GM12878 (cell line): ENCODE measurements around the gene EIF1. TPM values are rescaled to one million over a fixed set of nuclear protein-coding genes. Genes with fewer than 3 reads are reported as not detected.

Source experiments
- ATAC-seq: fragments of 200-7000 bp; cut with Tn5 transposase; 3 replicates; pipeline ENCODE4 v1.9.1; 2020; ENCODE audit warnings: mild to moderate bottlenecking, moderate library complexity
- BruUV-seq: library from RNA; stranded (reverse); fragments of 400-500 nt; replicated peaks from 2 replicates; lab custom pipeline; 2021; lab: Mats Ljungman, UMichigan
- CTCF ChIA-PET: fragments of 300-600 bp; sonication (Branson Sonifier 250); formaldehyde crosslinking; extraction: SDS; loops from one replicate; lab custom pipeline; 2021; ENCODE audit warnings: inconsistent platforms; lab: Yijun Ruan, JAX
- POLR2A ChIA-PET: fragments of 350-600 bp; formaldehyde crosslinking; extraction: SDS; loops from one replicate; lab custom pipeline; 2021; ENCODE audit warnings: inconsistent platforms; lab: Charles Lee
- RAD21 ChIA-PET: fragments of 300-600 bp; sonication (Branson Sonifier 250); formaldehyde crosslinking; loops from one replicate; lab custom pipeline; 2023; ENCODE audit warnings: antibody characterized with exemption; ENCODE audit not compliant: unreplicated experiment; lab: Charles Lee
- SMC1A ChIA-PET: fragments of 300-600 bp; sonication (Branson Sonifier 250); formaldehyde crosslinking; loops from one replicate; lab custom pipeline; 2023; ENCODE audit not compliant: unreplicated experiment, uncharacterized antibody; lab: Charles Lee
- DNase-seq: peaks from one replicate; pipeline ENCODE4 v3.0.0-alpha.2; 2011; ENCODE audit warnings: low read depth, low spot score
- FAIRE-seq: peaks from 3 replicates; lab custom pipeline; 2011; peaks lifted over from hg19 to GRCh38; lab: Jason Lieb, UNC
- H2AFZ ChIP-seq: 2 replicates; pipeline ENCODE4 v1.6.0; 2011; ENCODE audit warnings: low read depth, low read length, control low read depth; ENCODE audit not compliant: control insufficient read depth
- H3K27ac ChIP-seq: 2 replicates; pipeline ENCODE4 v1.5.1; 2011; ENCODE audit warnings: control low read depth; ENCODE audit not compliant: control insufficient read depth, insufficient read depth
- H3K27me3 ChIP-seq, 2 experiments: replicated peaks in 1 of 2; 2 replicates each; pipeline versions ENCODE4 v1.6.0 to v1.6.1; 2011; ENCODE audit warnings: low read length in 1 of 2; ENCODE audit not compliant: control insufficient read depth in 2 of 2, insufficient read depth in 2 of 2
- H3K36me3 ChIP-seq, 2 experiments: 2 replicates each; pipeline ENCODE4 v1.5.1; 2011; ENCODE audit warnings: low read length in 1 of 2; ENCODE audit not compliant: control insufficient read depth in 2 of 2, insufficient read depth in 2 of 2
- H3K4me1 ChIP-seq: 2 replicates; pipeline ENCODE4 v1.6.1; 2011; ENCODE audit warnings: mild to moderate bottlenecking, low read length, moderate library complexity, mixed read lengths; ENCODE audit not compliant: control insufficient read depth, insufficient read depth
- H3K4me2 ChIP-seq: 2 replicates; pipeline ENCODE4 v1.6.0; 2011; ENCODE audit warnings: control low read depth; ENCODE audit not compliant: control insufficient read depth, insufficient read depth
- H3K4me3 ChIP-seq: fragments of 200-600 bp; sonication (generic); 2 replicates; pipeline ENCODE4 v1.5.1; 2016
- H3K79me2 ChIP-seq: 2 replicates; pipeline ENCODE4 v1.6.0; 2011; ENCODE audit warnings: low read length; ENCODE audit not compliant: control insufficient read depth, insufficient read depth
- H3K9ac ChIP-seq: 2 replicates; pipeline ENCODE4 v1.8.0; 2011; ENCODE audit warnings: low read length, control low read depth, mixed read lengths; ENCODE audit not compliant: control insufficient read depth, insufficient read depth
- H3K9me3 ChIP-seq: replicated peaks from 3 replicates; pipeline ENCODE4 v1.5.1; 2011; ENCODE audit warnings: mild to moderate bottlenecking, low read length; ENCODE audit not compliant: control insufficient read depth, insufficient read depth
- H4K20me1 ChIP-seq: 2 replicates; pipeline ENCODE4 v1.6.0; 2011; ENCODE audit not compliant: control insufficient read depth, insufficient read depth
- EGR1 ChIP-seq, 2 experiments: IDR thresholded peaks; 1 replicate in 1 of 2; 2 replicates in 1 of 2; pipeline ENCODE4 v1.6.1; 2011 to 2012; ENCODE audit warnings: low read depth in 2 of 2, low read length in 2 of 2, borderline replicate concordance in 1 of 2, mild to moderate bottlenecking in 1 of 2, moderate library complexity in 1 of 2
- FOXM1 ChIP-seq: IDR thresholded peaks from 2 replicates; pipeline ENCODE4 v1.6.1; 2012; ENCODE audit warnings: low read depth, mild to moderate bottlenecking, inconsistent platforms, low read length, moderate library complexity
- HDGF ChIP-seq: fragments of 450-650 bp; IDR thresholded peaks from 2 replicates; pipeline ENCODE4 v1.6.1; 2016; ENCODE audit warnings: antibody characterized with exemption
- KDM1A ChIP-seq: fragments of 200-600 bp; sonication (generic); IDR thresholded peaks from 2 replicates; pipeline ENCODE4 v1.6.1; 2016; ENCODE audit warnings: borderline replicate concordance
- MYB ChIP-seq: fragments of 150-350 bp; IDR thresholded peaks from 2 replicates; pipeline ENCODE4 v1.6.1; 2014; ENCODE audit warnings: mild to moderate bottlenecking, low read depth, low read length, borderline replicate concordance
- RAD21 ChIP-seq: IDR thresholded peaks from 2 replicates; pipeline ENCODE4 v1.6.1; 2011; ENCODE audit warnings: mild to moderate bottlenecking, low read depth, low read length, moderate library complexity; ENCODE audit not compliant: insufficient read depth
- SMAD1 ChIP-seq: fragments of 450-650 bp; IDR thresholded peaks from 2 replicates; pipeline ENCODE4 v1.6.1; 2018; ENCODE audit warnings: mild to moderate bottlenecking, low read depth; ENCODE audit not compliant: partially characterized antibody
- WGBS: methylation state at CpG from one replicate; pipeline ENCODE4 v1.1.6; 2016; ENCODE audit warnings: low lambda C conversion rate; ENCODE audit not compliant: insufficient replicate concordance, insufficient coverage; ENCODE audit errors: missing lambda C conversion rate; 5-methylcytosine and 5-hydroxymethylcytosine counted together
- in situ Hi-C: fragments of 300-500 bp; cut with MboI; formaldehyde crosslinking; loops from 9 replicates; pipeline ENCODE4 v1.14.3; 2018; ENCODE audit warnings: mixed read lengths
- intact Hi-C: fragments of 100-400 bp; cut with micrococcal nuclease; formaldehyde crosslinking; loops from one replicate; pipeline ENCODE4 v1.14.2; 2022; ENCODE audit not compliant: unreplicated experiment
- polyA plus RNA-seq, 11 experiments: library from polyadenylated mRNA; depleted of rRNA in 4 of 11; unstranded in 6 of 11; stranded (reverse) in 5 of 11; fragments of >200 nt; fragmentation: Nextera tagmentation in 4 of 11; fragmentation: Illumina TruSeq in 1 of 11; extraction: Ambion mirVana in 4 of 11; extraction: Trizol in 1 of 11; gene quantifications; 1 replicate in 1 of 11; 2 replicates in 10 of 11; pipeline versions ENCODE4 v1.2.1 to v1.2.3, GENCODE V29; 2011 to 2016; ENCODE audit warnings: inconsistent platforms in 2 of 11, missing spikeins in 2 of 11, low read depth in 1 of 11
- total RNA-seq, 4 experiments: library from RNA; depleted of rRNA in 3 of 4; stranded (reverse); fragments of >200 nt in 3 of 4; fragmentation: Illumina TruSeq in 1 of 4; extraction: Trizol in 1 of 4; gene quantifications; 2 replicates each; pipeline versions ENCODE4 v1.2.1 to v1.2.3, GENCODE V29; 2013 to 2021

EIF1 gene
- total and polyA plus RNA-seq, 10 of the 15 experiments (the other 5 are each of a cell fraction or from before 2014, with no cell fraction given) = 39.4 to 815 (median 480) TPM

DNA sequence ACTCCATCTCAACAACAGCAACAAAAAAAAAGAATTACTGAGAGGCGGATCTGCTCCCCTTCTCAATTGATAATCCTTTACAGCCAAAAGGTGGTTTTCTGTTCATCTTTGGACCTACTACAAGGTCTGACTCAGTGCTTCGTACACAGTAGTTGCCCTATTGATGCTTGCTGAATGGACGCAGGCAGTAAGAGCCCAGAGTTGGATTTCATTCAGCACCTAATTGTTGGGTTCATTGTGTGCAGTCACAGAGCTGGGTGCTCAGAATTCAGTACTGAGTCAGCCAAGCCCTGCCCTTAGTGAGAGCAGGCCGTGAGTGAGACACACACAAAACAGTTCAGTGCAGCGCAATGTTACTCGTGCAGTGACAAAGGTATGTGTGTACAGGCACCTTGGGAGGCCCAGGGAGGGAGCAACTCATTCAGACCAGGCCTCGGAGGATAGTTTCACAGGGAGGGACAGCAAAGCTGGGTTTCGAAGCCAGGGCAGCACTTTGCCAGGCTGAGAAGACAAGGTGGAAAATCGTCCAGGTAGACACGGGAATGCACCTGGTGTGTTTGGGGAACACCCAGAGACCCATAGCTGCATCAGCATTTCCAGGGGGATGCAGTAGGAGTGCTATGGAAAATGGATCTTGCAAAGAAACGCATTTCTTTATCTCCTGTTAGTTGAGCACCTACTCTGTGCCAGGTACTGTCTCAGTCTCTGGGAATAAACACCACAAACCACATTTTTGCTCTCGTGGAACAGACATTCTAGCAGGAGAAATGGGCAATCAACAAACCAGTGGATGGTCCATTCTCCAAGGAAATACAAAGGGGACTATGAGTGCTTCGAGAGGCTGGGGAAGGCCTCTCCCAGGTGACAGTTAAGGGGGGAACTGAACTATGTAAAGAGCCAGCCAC is 46.2 kb upstream of the EIF1 start:
- no peaks in the 10 kb centered on the region for H3K79me2 ChIP-seq
- ATAC-seq (no peak), FAIRE-seq (no peak), DNase-seq (no peak)
- no peaks in the 10 kb centered on the region for H3K36me3 ChIP-seq
- H3K9me3 ChIP-seq = no peaks in the 10 kb centered on the region
- no peak overlapping the region for H2AFZ ChIP-seq
- TF ChIP-seq HDGF (no peak), SMAD1 (no peak), KDM1A (no peak), MYB (no peak), EGR1 (IDR thresholded peaks at IDR 0.05; ENCODE audit: borderline replicate concordance in 1 of 2, low read depth in 2 of 2, low read length in 2 of 2) (no peak), RAD21 (no peak), FOXM1 (no peak)
- no peaks in the 10 kb centered on the region for H3K27me3 ChIP-seq
- no peak overlapping the region for H3K4me3 ChIP-seq
- no peak overlapping the region for H3K4me2 ChIP-seq
- SMC1A ChIA-PET = interaction anchor here (2.3 kb wide), 1 partner anchor 94 kb away, joined by 6 read pairs; no protein-coding TSS in a partner anchor
- CTCF ChIA-PET = interaction anchor here (1.3 to 11.8 kb wide), 2 partner anchors 25 to 93 kb away, joined by 3 to 133 read pairs; no protein-coding TSS in a partner anchor
- H3K27ac ChIP-seq = no peak overlapping the region
- H3K9ac ChIP-seq = no peak overlapping the region
- POLR2A ChIA-PET = no interaction called here
- BruUV-seq = no TSS peak
- no peaks in the 10 kb centered on the region for H4K20me1 ChIP-seq
- WGBS = 21% methylated on average over 13 of the region's 13 CpGs
- no peaks in the 10 kb centered on the region for H3K4me1 ChIP-seq
- RAD21 ChIA-PET = no interaction called here
- intact Hi-C loops (no loop called here), in situ Hi-C loops (no loop called here)
